H1 (cell line): ENCODE results near the gene RNF212. TPM values are rescaled to one million over a fixed set of nuclear protein-coding genes. Genes with fewer than 3 reads are reported as not detected.

Source experiments
- CTCF ChIA-PET: fragments of 300-600 bp; sonication (Branson Sonifier 250); formaldehyde crosslinking; loops from one replicate; lab custom pipeline; 2021; ENCODE audit not compliant: partially characterized antibody; lab: Charles Lee
- POLR2A ChIA-PET: fragments of 300-600 bp; sonication (Branson Sonifier 250); formaldehyde crosslinking; loops from one replicate; lab custom pipeline; 2021; ENCODE audit warnings: inconsistent platforms; ENCODE audit not compliant: partially characterized antibody; lab: Charles Lee
- DNase-seq, 2 experiments: peaks; one replicate each; pipeline versions ENCODE4 v3.0.0 to v3.0.0-alpha.2; 2010 to 2022; ENCODE audit warnings: low spot score in 2 of 2, low read depth in 1 of 2, mixed read lengths in 1 of 2
- FAIRE-seq: peaks from 2 replicates; lab custom pipeline; 2011; peaks lifted over from hg19 to GRCh38; lab: Jason Lieb, UNC
- H2AFZ ChIP-seq: 2 replicates; pipeline ENCODE4 v1.8.1; 2012; ENCODE audit warnings: low read length, inconsistent platforms
- H2AK5ac ChIP-seq: 2 replicates; pipeline ENCODE4 v1.6.1; 2013; ENCODE audit warnings: low read depth, low read length
- H2BK120ac ChIP-seq: replicated peaks from 2 replicates; pipeline ENCODE3; 2013; ENCODE audit warnings: low read depth, low read length, inconsistent platforms
- H2BK12ac ChIP-seq: 2 replicates; pipeline ENCODE4 v1.6.1; 2013; ENCODE audit warnings: low read depth, low read length
- H2BK15ac ChIP-seq: 2 replicates; pipeline ENCODE4 v1.6.1; 2013; ENCODE audit warnings: low read length
- H2BK20ac ChIP-seq: 2 replicates; pipeline ENCODE4 v1.6.1; 2013; ENCODE audit warnings: low read length
- H2BK5ac ChIP-seq: 2 replicates; pipeline ENCODE4 v1.6.1; 2013; ENCODE audit warnings: low read depth, low read length
- H3K14ac ChIP-seq: 2 replicates; pipeline ENCODE4 v1.6.1; 2013; ENCODE audit warnings: inconsistent platforms; ENCODE audit not compliant: insufficient read length
- H3K18ac ChIP-seq: 2 replicates; pipeline ENCODE4 v1.6.1; 2013; ENCODE audit warnings: low read length; ENCODE audit errors: extremely low read depth
- H3K23ac ChIP-seq: 2 replicates; pipeline ENCODE4 v1.6.1; 2013; ENCODE audit warnings: inconsistent platforms; ENCODE audit not compliant: insufficient read length
- H3K23me2 ChIP-seq: 2 replicates; pipeline ENCODE4 v1.6.1; 2013; ENCODE audit warnings: low read depth, low read length
- H3K27ac ChIP-seq: 2 replicates; pipeline ENCODE4 v1.6.1; 2011; ENCODE audit warnings: low read depth, low read length, inconsistent platforms
- H3K27me3 ChIP-seq, 4 experiments: replicated peaks in 1 of 4; 1 replicate in 1 of 4; 2 replicates in 3 of 4; pipeline versions ENCODE4 v1.6.1 to v1.8.1; 2011 to 2013; ENCODE audit warnings: low read length in 3 of 4, mild to moderate bottlenecking in 3 of 4, inconsistent platforms in 2 of 4, mixed read lengths in 2 of 4, moderate library complexity in 1 of 4; ENCODE audit not compliant: control insufficient read depth in 3 of 4, insufficient read depth in 3 of 4; ENCODE audit errors: extremely low read depth in 1 of 4
- H3K36me3 ChIP-seq, 4 experiments: 2 replicates each; pipeline versions ENCODE4 v1.6.1 to v1.8.1; 2011 to 2013; ENCODE audit warnings: mild to moderate bottlenecking in 4 of 4, low read length in 3 of 4, moderate library complexity in 2 of 4, control low read depth in 1 of 4, inconsistent platforms in 1 of 4; ENCODE audit not compliant: insufficient read depth in 4 of 4, control insufficient read depth in 2 of 4
- H3K4ac ChIP-seq: replicated peaks from 2 replicates; pipeline ENCODE3; 2013; ENCODE audit warnings: low read length, low read depth, mixed read lengths, inconsistent platforms; ENCODE audit not compliant: insufficient read length
- H3K4me1 ChIP-seq, 4 experiments: replicated peaks in 1 of 4; 1 replicate in 1 of 4; 2 replicates in 3 of 4; pipeline versions ENCODE4 v1.6.1 to v1.8.1; 2011 to 2013; ENCODE audit warnings: low read length in 3 of 4, inconsistent platforms in 2 of 4, mixed read lengths in 1 of 4; ENCODE audit not compliant: insufficient read depth in 4 of 4, control insufficient read depth in 3 of 4
- H3K4me2 ChIP-seq, 2 experiments: 2 replicates each; pipeline versions ENCODE4 v1.6.1 to v1.8.1; 2011 to 2013; ENCODE audit warnings: low read depth in 2 of 2, low read length in 2 of 2, control low read depth in 1 of 2, inconsistent platforms in 1 of 2, mild to moderate bottlenecking in 1 of 2; ENCODE audit not compliant: insufficient read depth in 1 of 2
- H3K4me3 ChIP-seq, 4 experiments: fragments of 200-600, 300-600 bp in 1 of 4; sonication (generic), shearing (Covaris generic), sonication (Bioruptor Twin) in 1 of 4; 2 replicates each; pipeline versions ENCODE4 v1.5.1 to v1.8.1; 2011 to 2016; ENCODE audit warnings: low read length in 4 of 4, low read depth in 3 of 4, control low read depth in 2 of 4, inconsistent platforms in 2 of 4, mild to moderate bottlenecking in 2 of 4, mixed read lengths in 1 of 4, moderate library complexity in 1 of 4; ENCODE audit not compliant: insufficient read depth in 2 of 4; ENCODE audit errors: extremely low read depth in 1 of 4
- H3K56ac ChIP-seq: replicated peaks from 2 replicates; pipeline ENCODE3; 2013; ENCODE audit warnings: low read depth, mild to moderate bottlenecking, mixed read lengths, low read length, inconsistent platforms; ENCODE audit not compliant: insufficient read length
- H3K79me1 ChIP-seq: 2 replicates; pipeline ENCODE4 v1.6.1; 2013; ENCODE audit warnings: low read depth, low read length, control low read depth
- H3K79me2 ChIP-seq, 2 experiments: 2 replicates each; pipeline versions ENCODE4 v1.6.1 to v1.8.1; 2012 to 2013; ENCODE audit warnings: low read length in 2 of 2, mild to moderate bottlenecking in 2 of 2, inconsistent platforms in 1 of 2; ENCODE audit not compliant: insufficient read depth in 2 of 2, control insufficient read depth in 1 of 2
- H3K9ac ChIP-seq, 4 experiments: replicated peaks in 1 of 4; 1 replicate in 1 of 4; 2 replicates in 3 of 4; pipeline versions ENCODE4 v1.6.1 to v1.8.1; 2011 to 2013; ENCODE audit warnings: low read depth in 3 of 4, low read length in 3 of 4, control low read depth in 2 of 4, mild to moderate bottlenecking in 2 of 4, moderate library complexity in 2 of 4, inconsistent platforms in 1 of 4; ENCODE audit errors: extremely low read depth in 1 of 4
- H3K9me3 ChIP-seq, 2 experiments: 2 replicates each; pipeline versions ENCODE4 v1.6.1 to v1.8.1; 2012 to 2013; ENCODE audit warnings: mild to moderate bottlenecking in 2 of 2, moderate library complexity in 2 of 2, control low read depth in 1 of 2, inconsistent platforms in 1 of 2, low read depth in 1 of 2, low read length in 1 of 2, mixed read lengths in 1 of 2; ENCODE audit not compliant: insufficient read depth in 2 of 2
- H4K20me1 ChIP-seq, 2 experiments: replicated peaks in 1 of 2; 2 replicates each; pipeline versions ENCODE3 to v1.8.1; 2011 to 2013; ENCODE audit warnings: inconsistent platforms in 2 of 2, low read length in 2 of 2, mild to moderate bottlenecking in 1 of 2; ENCODE audit not compliant: insufficient read depth in 2 of 2, control insufficient read depth in 1 of 2
- H4K5ac ChIP-seq: 2 replicates; pipeline ENCODE4 v1.6.1; 2013; ENCODE audit warnings: low read length, low read depth, mixed read lengths, inconsistent platforms; ENCODE audit not compliant: insufficient read length
- H4K8ac ChIP-seq: 2 replicates; pipeline ENCODE4 v1.8.0; 2013; ENCODE audit warnings: mild to moderate bottlenecking, moderate library complexity, low read length, inconsistent platforms; ENCODE audit not compliant: insufficient read depth; ENCODE audit errors: extremely low read depth
- H4K91ac ChIP-seq: replicated peaks from 2 replicates; pipeline ENCODE3; 2013; ENCODE audit warnings: low read length, mixed read lengths, inconsistent platforms; ENCODE audit not compliant: insufficient read length
- ASH2L ChIP-seq: fragments of 200-600, 300-600 bp; sonication (generic); IDR thresholded peaks from one replicate; pipeline ENCODE4 v1.7.1; 2017; ENCODE audit warnings: low read length
- BCL11A ChIP-seq, 2 experiments: IDR thresholded peaks; one replicate each; pipeline ENCODE4 v1.6.1; 2011; ENCODE audit warnings: low read depth in 2 of 2, low read length in 2 of 2, mild to moderate bottlenecking in 2 of 2
- CHD1 ChIP-seq: IDR thresholded peaks from 2 replicates; pipeline ENCODE4 v1.6.1; 2012; ENCODE audit warnings: low read depth, low read length, improper control_type of control experiment
- KDM5A ChIP-seq: fragments of 200-600 bp; IDR thresholded peaks from 2 replicates; pipeline ENCODE4 v1.7.1; 2012; ENCODE audit warnings: mild to moderate bottlenecking, low read length, inconsistent platforms, mixed read lengths
- POU5F1 ChIP-seq: IDR thresholded peaks from 2 replicates; pipeline ENCODE4 v1.6.1; 2011; ENCODE audit warnings: low read depth, mild to moderate bottlenecking, low read length, moderate library complexity
- SAP30 ChIP-seq: fragments of 300-600 bp; sonication (generic); IDR thresholded peaks from 2 replicates; pipeline ENCODE4 v1.7.1; 2012; ENCODE audit warnings: low read length, moderate library complexity, mild to moderate bottlenecking, inconsistent platforms; ENCODE audit not compliant: insufficient read depth, insufficient replicate concordance
- TEAD4 ChIP-seq: IDR thresholded peaks from 2 replicates; pipeline ENCODE4 v1.6.1; 2012; ENCODE audit warnings: low read depth, low read length, inconsistent platforms, mixed read lengths
- WGBS, 2 experiments: shearing (Covaris generic) in 1 of 2; methylation state at CpG; one replicate each; pipeline versions ENCODE4 v1.1.6 to v1.1.7; 2013 to 2015; ENCODE audit warnings: low lambda C conversion rate in 2 of 2, mixed read lengths in 2 of 2, inconsistent platforms in 1 of 2, low coverage in 1 of 2, missing lambda C conversion rate in 1 of 2; ENCODE audit not compliant: insufficient replicate concordance in 2 of 2, insufficient coverage in 1 of 2, insufficient read length in 1 of 2; ENCODE audit errors: extremely low coverage in 1 of 2, missing lambda C conversion rate in 1 of 2; 5-methylcytosine and 5-hydroxymethylcytosine counted together
- polyA plus RNA-seq, 7 experiments: library from polyadenylated mRNA; depleted of rRNA in 3 of 7; stranded (reverse) in 5 of 7; unstranded in 2 of 7; fragments of >200 nt in 5 of 7; fragments of 200-250 nt in 2 of 7; gene quantifications; 1 replicate in 5 of 7; 2 replicates in 1 of 7; 4 replicates in 1 of 7; pipeline versions ENCODE4 v1.2.1 to v1.2.3, GENCODE V29; 2011 to 2013; ENCODE audit warnings: missing spikeins in 2 of 7, mixed read lengths in 2 of 7
- total RNA-seq: library from RNA; stranded (reverse); fragmentation: NEBNext Ultra II Directional; extraction: Animal tissue kit (Norgen Biotek cat#: 25700); gene quantifications from 2 replicates; pipeline ENCODE4 v1.2.1, GENCODE V29; 2021

The RNF212 gene
- total and polyA plus RNA-seq, 2 of the 8 experiments (the other 6 are each of a cell fraction or from before 2014, with no cell fraction given), result 3.4 to 5.4 TPM

- Histone ChIP-seq H3K27ac (no peak overlapping the region), H2AFZ (no peak overlapping the region), H2BK12ac (no peak overlapping the region), H3K79me1 (no peaks in the 10 kb centered on the region), H3K79me2 (no peaks in the 10 kb centered on the region), H2BK15ac (no peak overlapping the region), H3K9me3 (peaks cover 0 to 9% of the 10 kb centered on the region in 2 experiments; a peak in 3 of 4 replicates), H3K4ac (no peak overlapping the region), H3K27me3 (peaks cover 0 to 3% (median 0%) of the 10 kb centered on the region in 4 experiments; a peak in 1 of 7 replicates), H3K23ac (no peak overlapping the region), H2BK5ac (no peak overlapping the region), H2AK5ac (no peak overlapping the region), H4K5ac (no peak overlapping the region), H3K4me3 (no peak overlapping the region), H3K14ac (no peak overlapping the region), H3K9ac (no peak overlapping the region), H2BK20ac (no peak overlapping the region), H3K23me2 (no peaks in the 10 kb centered on the region), H2BK120ac (no peak overlapping the region), H3K56ac (no peak overlapping the region), H3K36me3 (no peaks in the 10 kb centered on the region), H4K91ac (no peak overlapping the region), H4K20me1 (no peaks in the 10 kb centered on the region), H3K4me2 (no peak overlapping the region), H4K8ac (no peak overlapping the region), H3K18ac (no peak overlapping the region), H3K4me1 (no peaks in the 10 kb centered on the region)
- ChIA-PET POLR2A (no interaction called here), CTCF (interaction anchor here (1.7 kb wide), 1 partner anchor 11 kb away, joined by 7 read pairs; no protein-coding TSS in a partner anchor)
- TF ChIP-seq CHD1 (no peak), TEAD4 (no peak), KDM5A (no peak), ASH2L (no peak), POU5F1 (no peak), BCL11A (IDR thresholded peaks at IDR 0.05; ENCODE audit: low read depth in 2 of 2, low read length in 2 of 2) (no peak), SAP30 (no peak)
- 75% methylated on average over 6 of the region's 7 CpGs; no CpG with 5 or more reads in 1 of the 2 experiments for WGBS, 2 experiments
- DNase-seq (no peak), FAIRE-seq (no peak)
These were observed 29.0 kb downstream of the RNF212 start for GRCh38 chr4:1084394-1084793.
